ENCODE data around the gene GNAL. TPM values are rescaled to one million over a fixed set of nuclear protein-coding genes. Genes with fewer than 3 reads are reported as not detected.

The GNAL gene
- total and polyA plus RNA-seq, 10 donors, result 0.74 to 5.7 (median 3.0) TPM

DNA sequence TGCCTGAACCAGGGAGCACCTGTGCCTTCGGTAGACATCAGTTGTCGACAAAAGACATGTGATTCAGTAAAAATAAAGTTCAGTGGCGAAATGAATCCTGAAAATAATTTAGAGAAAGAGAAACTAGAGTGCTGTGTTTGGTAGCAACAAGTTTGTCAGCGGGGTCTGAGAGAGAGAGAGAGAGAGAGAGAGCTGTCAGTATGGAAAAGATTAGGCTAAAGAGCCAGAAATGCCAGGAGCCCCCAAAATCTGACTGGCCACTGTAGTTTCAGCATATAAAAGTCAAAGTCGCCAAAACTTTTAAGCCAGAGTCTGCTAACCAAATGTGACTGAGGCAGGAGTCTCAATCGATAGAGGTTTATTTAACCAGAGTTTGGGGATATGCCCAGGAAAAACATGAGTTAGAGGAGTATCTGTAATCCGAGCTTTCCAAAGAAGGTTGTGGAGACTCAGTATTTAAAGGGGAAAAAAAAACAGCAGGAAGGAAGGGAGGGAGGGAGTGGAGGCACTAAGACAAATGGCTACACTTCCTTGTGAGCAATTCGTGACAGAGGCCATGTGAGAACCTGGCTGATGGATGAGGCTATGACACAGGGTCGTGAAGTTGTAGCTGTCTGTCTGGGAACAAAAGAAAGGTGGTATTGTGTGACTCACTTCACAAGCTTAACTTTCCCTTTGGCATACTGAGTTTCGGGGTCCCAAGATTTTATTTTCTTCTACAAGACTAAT lies 20.5 kb upstream of the GNAL start:
- 53 to 67% (median 60%) methylated on average over 10 of the region's 10 CpGs for WGBS, 5 donors
- peaks cover 0 to 39% (median 0%) of the 10 kb centered on the region in 7 donors for H3K27me3 ChIP-seq (replicated peaks in 1 of 7)
- H3K27ac ChIP-seq, result no peak overlapping the region
- H3K4me3 ChIP-seq, result no peak overlapping the region
- intact Hi-C loops (cut with DNase I; ENCODE audit: low total_unique reads), result no loop called here
- H3K36me3 ChIP-seq, result no peaks in the 10 kb centered on the region
- H3K9me3 ChIP-seq, result no peaks in the 10 kb centered on the region
- TF ChIP-seq, protein P1, sequence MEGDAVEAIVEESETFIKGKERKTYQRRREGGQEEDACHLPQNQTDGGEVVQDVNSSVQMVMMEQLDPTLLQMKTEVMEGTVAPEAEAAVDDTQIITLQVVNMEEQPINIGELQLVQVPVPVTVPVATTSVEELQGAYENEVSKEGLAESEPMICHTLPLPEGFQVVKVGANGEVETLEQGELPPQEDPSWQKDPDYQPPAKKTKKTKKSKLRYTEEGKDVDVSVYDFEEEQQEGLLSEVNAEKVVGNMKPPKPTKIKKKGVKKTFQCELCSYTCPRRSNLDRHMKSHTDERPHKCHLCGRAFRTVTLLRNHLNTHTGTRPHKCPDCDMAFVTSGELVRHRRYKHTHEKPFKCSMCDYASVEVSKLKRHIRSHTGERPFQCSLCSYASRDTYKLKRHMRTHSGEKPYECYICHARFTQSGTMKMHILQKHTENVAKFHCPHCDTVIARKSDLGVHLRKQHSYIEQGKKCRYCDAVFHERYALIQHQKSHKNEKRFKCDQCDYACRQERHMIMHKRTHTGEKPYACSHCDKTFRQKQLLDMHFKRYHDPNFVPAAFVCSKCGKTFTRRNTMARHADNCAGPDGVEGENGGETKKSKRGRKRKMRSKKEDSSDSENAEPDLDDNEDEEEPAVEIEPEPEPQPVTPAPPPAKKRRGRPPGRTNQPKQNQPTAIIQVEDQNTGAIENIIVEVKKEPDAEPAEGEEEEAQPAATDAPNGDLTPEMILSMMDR (IDR thresholded peaks at IDR 0.05 in 8 of 11, conservative IDR thresholded peaks at IDR 0.05 in 3 of 11), result no peak
- no peak for TF ChIP-seq POLR2AphosphoS5 (IDR thresholded peaks at IDR 0.05)
- TF ChIP-seq POLR2A (IDR thresholded peaks at IDR 0.05), result no peak
- no peaks in the 10 kb centered on the region for H3K4me1 ChIP-seq
- DNase-seq, result no peak

DNA sequence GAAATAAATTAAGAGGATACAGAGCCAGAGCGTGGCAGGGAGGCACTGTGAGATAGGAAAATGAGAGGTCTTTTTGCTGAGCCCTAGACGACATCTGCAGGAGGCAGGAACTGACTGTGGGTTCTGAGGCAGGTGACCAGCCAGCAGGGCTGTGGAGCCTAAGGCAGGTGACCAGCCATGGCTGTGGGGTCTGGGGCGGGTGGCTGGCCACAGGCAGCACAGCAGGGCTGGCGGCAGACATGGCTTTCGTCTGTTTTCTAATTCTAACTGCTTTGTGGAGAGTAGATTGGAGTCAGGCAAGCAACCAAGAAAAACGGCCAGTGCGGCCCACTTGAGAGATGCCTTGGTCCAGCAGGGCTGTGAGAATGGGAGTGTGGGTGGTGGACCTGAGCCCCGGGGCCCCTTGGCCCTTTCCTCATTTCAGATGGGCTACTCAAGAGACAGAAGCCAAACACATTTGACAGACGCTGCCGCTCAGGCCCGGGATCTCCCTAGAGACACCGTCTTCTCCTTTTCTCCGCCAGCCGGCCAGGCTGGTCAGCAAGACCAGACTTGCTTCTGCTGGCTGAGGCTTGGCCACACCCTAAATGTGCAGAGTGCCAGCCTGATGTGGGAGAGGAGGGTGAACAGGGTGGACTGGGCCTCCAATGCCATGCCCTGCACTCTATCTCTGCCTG lies 19.7 kb upstream of the GNAL start:
- no peak for DNase-seq
- Histone ChIP-seq H3K4me3 (no peak overlapping the region), H3K36me3 (no peaks in the 10 kb centered on the region), H3K9me3 (no peaks in the 10 kb centered on the region), H3K4me1 (no peaks in the 10 kb centered on the region), H3K27ac (no peak overlapping the region), H3K27me3 (replicated peaks in 1 of 7) (peaks cover 0 to 37% (median 0%) of the 10 kb centered on the region in 7 donors)
- intact Hi-C loops (cut with DNase I; ENCODE audit: low total_unique reads), result no loop called here
- TF ChIP-seq, protein P1 (IDR thresholded peaks at IDR 0.05 in 8 of 11, conservative IDR thresholded peaks at IDR 0.05 in 3 of 11), result no peak
- TF ChIP-seq POLR2AphosphoS5 (IDR thresholded peaks at IDR 0.05) (no peak), POLR2A (IDR thresholded peaks at IDR 0.05) (no peak)
- 82 to 87% (median 84%) methylated on average over 14 of the region's 14 CpGs for WGBS, 5 donors

DNA sequence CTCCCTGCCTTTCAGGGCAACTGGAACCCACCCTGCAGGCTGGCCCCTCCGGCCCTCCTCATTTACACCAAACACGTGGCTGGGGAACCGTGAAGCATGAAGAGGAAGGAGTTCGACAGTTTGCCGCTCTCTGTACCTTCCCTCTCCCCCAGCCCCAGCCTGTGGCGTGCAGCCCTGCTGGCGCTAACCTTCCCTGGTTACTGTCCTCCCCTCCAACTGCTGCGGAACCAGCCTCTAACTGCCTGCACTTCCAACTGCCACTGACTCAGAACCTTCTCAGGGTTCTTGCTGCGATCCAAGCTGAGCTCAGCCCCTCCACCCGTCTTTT lies 19.2 kb upstream of the GNAL start:
- intact Hi-C loops (cut with DNase I; ENCODE audit: low total_unique reads), result no loop called here
- Histone ChIP-seq H3K4me3 (no peak overlapping the region), H3K4me1 (no peaks in the 10 kb centered on the region), H3K9me3 (no peaks in the 10 kb centered on the region), H3K36me3 (no peaks in the 10 kb centered on the region), H3K27me3 (replicated peaks in 1 of 7) (peaks cover 0 to 34% (median 0%) of the 10 kb centered on the region in 7 donors), H3K27ac (no peak overlapping the region)
- TF ChIP-seq POLR2AphosphoS5 (IDR thresholded peaks at IDR 0.05) (no peak), POLR2A (IDR thresholded peaks at IDR 0.05) (no peak)
- TF ChIP-seq, protein P1 (IDR thresholded peaks at IDR 0.05 in 8 of 11, conservative IDR thresholded peaks at IDR 0.05 in 3 of 11), result no peak
- 71 to 76% (median 75%) methylated on average over 10 of the region's 10 CpGs for WGBS, 5 donors
- no peak for DNase-seq

DNA sequence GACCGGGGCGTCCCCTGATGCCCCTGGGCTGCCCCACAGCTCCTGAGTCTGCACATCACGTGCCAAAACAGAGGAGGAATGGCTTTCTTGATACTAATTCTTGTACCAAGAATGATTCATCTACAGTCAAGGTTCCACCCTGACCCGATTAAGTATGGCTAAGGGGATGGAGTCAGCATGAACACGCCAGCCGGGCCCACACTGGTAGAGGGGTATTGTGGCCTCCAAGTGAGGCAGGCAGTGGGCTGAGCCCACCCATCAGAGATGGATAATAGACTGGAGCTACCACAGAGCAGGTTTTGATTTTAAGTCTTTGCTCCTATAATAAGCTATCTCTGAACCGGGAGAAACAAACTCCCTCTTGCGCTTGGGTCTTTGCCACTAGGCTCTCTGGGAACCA lies 17.9 kb upstream of the GNAL start:
- no peak for DNase-seq
- Histone ChIP-seq H3K9me3 (no peaks in the 10 kb centered on the region), H3K27ac (no peak overlapping the region), H3K4me1 (no peaks in the 10 kb centered on the region), H3K4me3 (no peak overlapping the region), H3K27me3 (replicated peaks in 1 of 7) (peaks cover 0 to 41% (median 0%) of the 10 kb centered on the region in 7 donors), H3K36me3 (no peaks in the 10 kb centered on the region)
- intact Hi-C loops (cut with DNase I; ENCODE audit: low total_unique reads), result no loop called here
- 73 to 84% (median 81%) methylated on average over 8 of the region's 8 CpGs for whole genome bisulfite sequencing, 5 donors
- TF ChIP-seq, protein P1 (IDR thresholded peaks at IDR 0.05 in 8 of 11, conservative IDR thresholded peaks at IDR 0.05 in 3 of 11), result no peak
- TF ChIP-seq POLR2AphosphoS5 (IDR thresholded peaks at IDR 0.05), result no peak

Measured in spleen (tissue), 11 donors.